Jurkat, Clone E6-1 (cell line): ENCODE results near the gene DDX24.
A peak's percentile ranks its signal among the peaks of the same experiment; 100 is the strongest.

Experiments
- DNase-seq: peaks from one replicate; pipeline ENCODE4 v3.0.0-alpha.2; 2011; ENCODE audit warnings: low read depth, low spot score
- H3K4me3 ChIP-seq: 2 replicates; pipeline ENCODE4 v1.5.1; 2011; ENCODE audit warnings: mild to moderate bottlenecking, low read length, control low read depth, moderate library complexity

Gene DDX24

GRCh38 chr14:94040796-94041195, 40.2 kb downstream of the DDX24 start:
- DNase-seq: no peak
- H3K4me3 ChIP-seq: no peak overlapping the region

GRCh38 chr14:94040247-94040646, 40.8 kb downstream of the DDX24 start:
- no peak overlapping the region for H3K4me3 ChIP-seq
- no peak for DNase-seq

GRCh38 chr14:94038921-94039629, 41.9 kb downstream of the DDX24 start:
- no peak for DNase-seq
- no peak overlapping the region for H3K4me3 ChIP-seq

- no peak overlapping the region for H3K4me3 ChIP-seq
- DNase-seq: no peak
These were observed 42.5 kb downstream of the DDX24 start for GRCh38 chr14:94038510-94038909.

- DNase-seq: no peak
- no peak overlapping the region for H3K4me3 ChIP-seq
These were observed 43.0 kb downstream of the DDX24 start for GRCh38 chr14:94037954-94038353.

GRCh38 chr14:94036313-94037167, 44.5 kb downstream of the DDX24 start:
- DNase-seq: peak; percentile 67

GRCh38 chr14:94034886-94035285, 46.1 kb downstream of the DDX24 start:
- no peak overlapping the region for H3K4me3 ChIP-seq
- DNase-seq: no peak

More at GRCh38 chr14:94036313-94037167, 44.5 kb downstream of the DDX24 start:
- no peak overlapping the region for H3K4me3 ChIP-seq

- no peak overlapping the region for H3K4me3 ChIP-seq
- no peak for DNase-seq
These were observed 49.1 kb downstream of the DDX24 start for GRCh38 chr14:94031883-94032279.

GRCh38 chr14:94031161-94031882, 49.7 kb downstream of the DDX24 start:
- H3K4me3 ChIP-seq: no peak overlapping the region
- DNase-seq: no peak

GRCh38 chr14:94030571-94030970, 50.4 kb downstream of the DDX24 start:
- no peak for DNase-seq
- H3K4me3 ChIP-seq: no peak overlapping the region

GRCh38 chr14:94029671-94030203, 51.3 kb downstream of the DDX24 start:
- DNase-seq: no peak

GRCh38 chr14:94029265-94029664, 51.7 kb downstream of the DDX24 start:
- no peak overlapping the region for H3K4me3 ChIP-seq

More at GRCh38 chr14:94029671-94030203, 51.3 kb downstream of the DDX24 start:
- H3K4me3 ChIP-seq: no peak overlapping the region

GRCh38 chr14:94028450-94028826, 52.6 kb downstream of the DDX24 start:
- no peak overlapping the region for H3K4me3 ChIP-seq
- peak; percentile 38 for DNase-seq

More at GRCh38 chr14:94029265-94029664, 51.7 kb downstream of the DDX24 start:
- DNase-seq: no peak

GRCh38 chr14:94027566-94028449, 53.2 kb downstream of the DDX24 start:
- DNase-seq: no peak
- no peak overlapping the region for H3K4me3 ChIP-seq

- no peak for DNase-seq
- H3K4me3 ChIP-seq: peak overlapping the region; percentile 50
These were observed 54.0 kb downstream of the DDX24 start for GRCh38 chr14:94026889-94027469.

GRCh38 chr14:94026173-94026888, 54.7 kb downstream of the DDX24 start, which contains the start of gene OTUB2:
TSS of gene OTUB2 (plus strand) at chr14:94026340. CDS start at chr14:94026538, 198 bp downstream.
- peak; percentile 98 for DNase-seq

GRCh38 chr14:94025720-94026119, 55.3 kb downstream of the DDX24 start:
- peak overlapping the region; percentile 33 for H3K4me3 ChIP-seq
- no peak for DNase-seq

More at GRCh38 chr14:94026173-94026888, 54.7 kb downstream of the DDX24 start, which contains the start of gene OTUB2:
- H3K4me3 ChIP-seq: peak within 1 kb of the TSS; percentile 50
